ENCODE results near the gene WDR7. TPM values are rescaled to one million over a fixed set of nuclear protein-coding genes. Genes with fewer than 3 reads are reported as not detected.

The WDR7 gene
- total RNA-seq, 6 donors from 2014 or later: 17.8 to 58.7 (median 26.7) TPM

GRCh38 chr18:57054891-57055290, 403.7 kb downstream of the WDR7 start:
- Histone ChIP-seq H3K27ac (no peak overlapping the region), H3K4me3 (no peak overlapping the region), H3K36me3 (no peaks in the 10 kb centered on the region), H3K4me1 (no peaks in the 10 kb centered on the region), H3K27me3 (no peaks in the 10 kb centered on the region), H3K9me3 (no peaks in the 10 kb centered on the region)
- no peak for ATAC-seq (ENCODE audit: low FRiP score in 2 of 2)
- TF ChIP-seq POLR2AphosphoS5 (IDR thresholded peaks at IDR 0.05) (no peak), EP300 (IDR thresholded peaks at IDR 0.05) (no peak), CTCF (IDR thresholded peaks at IDR 0.05) (no peak), POLR2A (IDR thresholded peaks at IDR 0.05) (no peak)
- no peak for DNase-seq
- 57 to 64% methylated on average over 3 of the region's 3 CpGs for WGBS, 2 donors

GRCh38 chr18:57057890-57058289, 406.7 kb downstream of the WDR7 start:
- no peak for TF ChIP-seq POLR2A (IDR thresholded peaks at IDR 0.05)
- no peak for TF ChIP-seq EP300 (IDR thresholded peaks at IDR 0.05)
- TF ChIP-seq CTCF (IDR thresholded peaks at IDR 0.05): no peak
- no peak for TF ChIP-seq POLR2AphosphoS5 (IDR thresholded peaks at IDR 0.05)

GRCh38 chr18:57058734-57059133, 407.6 kb downstream of the WDR7 start:
- no peaks in the 10 kb centered on the region for H3K36me3 ChIP-seq
- WGBS, 2 donors: 70 to 74% methylated on average over 4 of the region's 4 CpGs
- H3K4me1 ChIP-seq: no peaks in the 10 kb centered on the region
- no peak overlapping the region for H3K27ac ChIP-seq
- ATAC-seq (ENCODE audit: low FRiP score in 2 of 2) (no peak), DNase-seq (no peak)
- H3K27me3 ChIP-seq: no peaks in the 10 kb centered on the region
- H3K9me3 ChIP-seq: no peaks in the 10 kb centered on the region
- TF ChIP-seq POLR2A (IDR thresholded peaks at IDR 0.05): no peak
- no peak for TF ChIP-seq POLR2AphosphoS5 (IDR thresholded peaks at IDR 0.05)
- TF ChIP-seq CTCF (IDR thresholded peaks at IDR 0.05): no peak
- TF ChIP-seq EP300 (IDR thresholded peaks at IDR 0.05): no peak
- H3K4me3 ChIP-seq: no peak overlapping the region

More at GRCh38 chr18:57057890-57058289, 406.7 kb downstream of the WDR7 start:
- H3K27ac ChIP-seq: no peak overlapping the region
- DNase-seq (no peak), ATAC-seq (ENCODE audit: low FRiP score in 2 of 2) (no peak)
- H3K4me3 ChIP-seq: no peak overlapping the region
- H3K36me3 ChIP-seq: no peaks in the 10 kb centered on the region
- no peaks in the 10 kb centered on the region for H3K4me1 ChIP-seq
- H3K27me3 ChIP-seq: no peaks in the 10 kb centered on the region
- H3K9me3 ChIP-seq: no peaks in the 10 kb centered on the region
- WGBS, 2 donors: 69 to 95% methylated on average over 6 of the region's 6 CpGs

GRCh38 chr18:57059366-57059765, 408.2 kb downstream of the WDR7 start:
- Histone ChIP-seq H3K9me3 (no peaks in the 10 kb centered on the region), H3K27ac (no peak overlapping the region), H3K4me1 (no peaks in the 10 kb centered on the region), H3K4me3 (no peak overlapping the region), H3K27me3 (no peaks in the 10 kb centered on the region), H3K36me3 (no peaks in the 10 kb centered on the region)
- ATAC-seq (ENCODE audit: low FRiP score in 2 of 2) (no peak), DNase-seq (no peak)
- 83 to 100% methylated on average over 1 to 5 of the region's 5 CpGs for WGBS, 2 donors
- TF ChIP-seq EP300 (IDR thresholded peaks at IDR 0.05): no peak
- TF ChIP-seq POLR2A (IDR thresholded peaks at IDR 0.05): no peak

GRCh38 chr18:57060814-57061213, 409.7 kb downstream of the WDR7 start:
- Histone ChIP-seq H3K27me3 (no peaks in the 10 kb centered on the region), H3K4me3 (no peak overlapping the region), H3K4me1 (no peaks in the 10 kb centered on the region), H3K9me3 (no peaks in the 10 kb centered on the region), H3K27ac (no peak overlapping the region), H3K36me3 (no peaks in the 10 kb centered on the region)
- no peak for ATAC-seq (ENCODE audit: low FRiP score in 2 of 2)
- DNase-seq: no peak
- TF ChIP-seq POLR2AphosphoS5 (IDR thresholded peaks at IDR 0.05) (no peak), CTCF (IDR thresholded peaks at IDR 0.05) (no peak), POLR2A (IDR thresholded peaks at IDR 0.05) (no peak), EP300 (IDR thresholded peaks at IDR 0.05) (no peak)
- WGBS, 2 donors: 78% methylated on average over 7 to 8 of the region's 8 CpGs
